ENCODE results near the gene PSME2. TPM values are rescaled to one million over a fixed set of nuclear protein-coding genes. Genes with fewer than 3 reads are reported as not detected.
"Not testable (repeated sequence)": the region's sequence is repeated elsewhere in the genome, so short reads cannot be mapped to it uniquely, and the experiment has no call there.

PSME2 gene
- total and polyA plus RNA-seq, 2 experiments from 2014 or later = 38.3 to 164 TPM

GRCh38 chr14:24108336-24108874 lies 38.0 kb downstream of the PSME2 start:
- Histone ChIP-seq H3K79me2 (ENCODE audit: insufficient read depth) (no peaks in the 10 kb centered on the region), H4K20me1 (ENCODE audit: insufficient read depth) (no peaks in the 10 kb centered on the region), H3K36me3 (ENCODE audit: low read depth) (peaks cover 9% of the 10 kb centered on the region; the same call in 1 of the 2 replicates), H3K4me1 (ENCODE audit: insufficient read depth) (0 out of 2 replicates have a peak, but pooled peaks cover 5% of the 10 kb centered on the region), H3K4me3 (no peak overlapping the region), H3K9me2 (ENCODE audit: insufficient read depth) (no peaks in the 10 kb centered on the region), H3F3A (ENCODE audit: insufficient read depth) (peaks cover 28% of the 10 kb centered on the region), H3K4me2 (ENCODE audit: unreplicated experiment) (no peak overlapping the region), H3K27ac (no peak overlapping the region), H3K27me3 (replicated peaks; ENCODE audit: insufficient read depth) (no peaks in the 10 kb centered on the region), H3K9me3 (ENCODE audit: low read depth) (no peaks in the 10 kb centered on the region), H3K9ac (no peak overlapping the region), H2AFZ (peak overlapping the region; percentile 54)
- TF ChIP-seq EZH2 (IDR thresholded peaks at IDR 0.05; ENCODE audit: insufficient read depth, poor library complexity, severe bottlenecking) = no peak
- no peak for TF ChIP-seq EZH2phosphoT487 (IDR thresholded peaks at IDR 0.05; ENCODE audit: insufficient read depth, low read depth)
- in situ Hi-C loops (cut with MboI) = no loop called here
- DNase-seq = no peak
- 56 to 60% methylated on average over 5 of the region's 5 CpGs for WGBS, 2 experiments (ENCODE audit: low coverage in 1 of 2, low lambda C conversion rate in 2 of 2, missing lambda C conversion rate in 2 of 2)

- in situ Hi-C loops (cut with MboI) = no loop called here
- Histone ChIP-seq H3K9ac (no peak overlapping the region), H3K79me2 (ENCODE audit: insufficient read depth) (no peaks in the 10 kb centered on the region), H3K4me3 (no peak overlapping the region), H3K27ac (no peak overlapping the region), H3K4me2 (ENCODE audit: unreplicated experiment) (no peak overlapping the region), H3K4me1 (ENCODE audit: insufficient read depth) (0 out of 2 replicates have a peak, but pooled peaks cover 5% of the 10 kb centered on the region), H4K20me1 (ENCODE audit: insufficient read depth) (no peaks in the 10 kb centered on the region), H3K27me3 (replicated peaks; ENCODE audit: insufficient read depth) (no peaks in the 10 kb centered on the region), H3K9me2 (ENCODE audit: insufficient read depth) (no peaks in the 10 kb centered on the region), H2AFZ (no peak overlapping the region), H3K9me3 (ENCODE audit: low read depth) (no peaks in the 10 kb centered on the region), H3K36me3 (ENCODE audit: low read depth) (peaks cover 24% of the 10 kb centered on the region; the same call in 1 of the 2 replicates), H3F3A (ENCODE audit: insufficient read depth) (peaks cover 30% of the 10 kb centered on the region)
- no peak for TF ChIP-seq EZH2phosphoT487 (IDR thresholded peaks at IDR 0.05; ENCODE audit: insufficient read depth, low read depth)
- no peak for TF ChIP-seq EZH2 (IDR thresholded peaks at IDR 0.05; ENCODE audit: insufficient read depth, poor library complexity, severe bottlenecking)
- WGBS, 2 experiments (ENCODE audit: low coverage in 1 of 2, low lambda C conversion rate in 2 of 2, missing lambda C conversion rate in 2 of 2) = 80 to 87% methylated on average over 4 of the region's 4 CpGs
- no peak for DNase-seq
Observed at GRCh38 chr14:24106672-24107271, 39.6 kb downstream of the PSME2 start.

GRCh38 chr14:24105609-24106239 lies 40.7 kb downstream of the PSME2 start:
- WGBS, 2 experiments (ENCODE audit: low coverage in 1 of 2, low lambda C conversion rate in 2 of 2, missing lambda C conversion rate in 2 of 2) = 87 to 88% methylated on average over 8 of the region's 8 CpGs
- H3K27me3 ChIP-seq (replicated peaks; ENCODE audit: insufficient read depth); H3K9ac ChIP-seq; H3K27ac ChIP-seq; H4K20me1 ChIP-seq (ENCODE audit: insufficient read depth); H3K9me3 ChIP-seq (ENCODE audit: low read depth); H3K4me3 ChIP-seq; H3K79me2 ChIP-seq (ENCODE audit: insufficient read depth); H3K9me2 ChIP-seq (ENCODE audit: insufficient read depth); H3K4me2 ChIP-seq (ENCODE audit: unreplicated experiment); H2AFZ ChIP-seq; H3K4me1 ChIP-seq (ENCODE audit: insufficient read depth); in situ Hi-C loops (cut with MboI): not testable (repeated sequence)
- peak; percentile 10 for DNase-seq
- Histone ChIP-seq H3F3A (ENCODE audit: insufficient read depth) (peaks cover 30% of the 10 kb centered on the region), H3K36me3 (ENCODE audit: low read depth) (peaks cover 33% of the 10 kb centered on the region; the same call in 1 of the 2 replicates)

GRCh38 chr14:24103451-24103850 lies 43.0 kb downstream of the PSME2 start:
- in situ Hi-C loops (cut with MboI) = no loop called here

More at GRCh38 chr14:24103451-24103850, 43.0 kb downstream of the PSME2 start:
- Histone ChIP-seq H3K4me2 (ENCODE audit: unreplicated experiment) (no peak overlapping the region), H3K9me2 (ENCODE audit: insufficient read depth) (no peaks in the 10 kb centered on the region), H3K36me3 (ENCODE audit: low read depth) (peaks cover 42% of the 10 kb centered on the region; the same call in 1 of the 2 replicates), H3F3A (ENCODE audit: insufficient read depth) (peaks cover 30% of the 10 kb centered on the region), H3K27me3 (replicated peaks; ENCODE audit: insufficient read depth) (no peaks in the 10 kb centered on the region), H2AFZ (no peak overlapping the region), H3K27ac (no peak overlapping the region), H3K9me3 (ENCODE audit: low read depth) (no peaks in the 10 kb centered on the region), H4K20me1 (ENCODE audit: insufficient read depth) (no peaks in the 10 kb centered on the region), H3K4me1 (ENCODE audit: insufficient read depth) (0 out of 2 replicates have a peak, but pooled peaks cover 5% of the 10 kb centered on the region), H3K79me2 (ENCODE audit: insufficient read depth) (no peaks in the 10 kb centered on the region), H3K4me3 (no peak overlapping the region), H3K9ac (no peak overlapping the region)
- 92 to 94% methylated on average over 11 to 13 of the region's 13 CpGs for WGBS, 2 experiments (ENCODE audit: low coverage in 1 of 2, low lambda C conversion rate in 2 of 2, missing lambda C conversion rate in 2 of 2)
- no peak for DNase-seq
- TF ChIP-seq EZH2 (IDR thresholded peaks at IDR 0.05; ENCODE audit: insufficient read depth, poor library complexity, severe bottlenecking) (no peak), EZH2phosphoT487 (IDR thresholded peaks at IDR 0.05; ENCODE audit: insufficient read depth, low read depth) (no peak)

All from GM23248 (cell line).